Small intestine (tissue), 7 donors: ENCODE data around the gene IGLL5. TPM values are rescaled to one million over a fixed set of nuclear protein-coding genes. Genes with fewer than 3 reads are reported as not detected.

Experiments used
- DNase-seq, 2 donors: peaks; one replicate each; pipeline versions ENCODE4 v3.0.0 to v3.0.0-alpha.2; 2013
- FAIRE-seq: peaks from 2 replicates; lab custom pipeline; 2012; peaks lifted over from hg19 to GRCh38; lab: Jason Lieb, UNC
- H3K27ac ChIP-seq, 3 donors: one replicate each; pipeline ENCODE4 v1.5.1; 2013; ENCODE audit warnings: low read length in 2 of 3, mild to moderate bottlenecking in 2 of 3, control low read depth in 1 of 3, inconsistent platforms in 1 of 3, low read depth in 1 of 3, moderate library complexity in 1 of 3
- H3K27me3 ChIP-seq, 3 donors: one replicate each; pipeline ENCODE4 v1.6.1; 2013; ENCODE audit warnings: low read length in 3 of 3, inconsistent platforms in 1 of 3; ENCODE audit not compliant: control insufficient read depth in 3 of 3, insufficient read depth in 3 of 3
- H3K36me3 ChIP-seq, 3 donors: one replicate each; pipeline ENCODE4 v1.6.1; 2013; ENCODE audit warnings: low read length in 3 of 3, inconsistent platforms in 1 of 3, low read depth in 1 of 3, mild to moderate bottlenecking in 1 of 3, moderate library complexity in 1 of 3; ENCODE audit not compliant: control insufficient read depth in 3 of 3, insufficient read depth in 2 of 3
- H3K4me1 ChIP-seq, 3 donors: one replicate each; pipeline ENCODE4 v1.6.1; 2013; ENCODE audit warnings: low read length in 2 of 3, inconsistent platforms in 1 of 3, low read depth in 1 of 3, mild to moderate bottlenecking in 1 of 3, moderate library complexity in 1 of 3; ENCODE audit not compliant: control insufficient read depth in 3 of 3, insufficient read depth in 2 of 3
- H3K4me3 ChIP-seq, 3 donors: one replicate each; pipeline ENCODE4 v1.5.1; 2013; ENCODE audit warnings: low read length in 3 of 3, control low read depth in 1 of 3, inconsistent platforms in 1 of 3, low read depth in 1 of 3, mild to moderate bottlenecking in 1 of 3, moderate library complexity in 1 of 3
- H3K9me3 ChIP-seq, 2 donors: one replicate each; pipeline ENCODE4 v1.6.1; 2013; ENCODE audit warnings: low read depth in 1 of 2, low read length in 1 of 2; ENCODE audit not compliant: control insufficient read depth in 2 of 2, insufficient read depth in 1 of 2
- WGBS, 3 donors: extraction: QIAGEN DNeasy Blood & Tissue Kit; methylation state at CpG; one replicate each; pipeline ENCODE4 v1.1.7; 2013; 5-methylcytosine and 5-hydroxymethylcytosine counted together
- polyA plus RNA-seq, 4 donors: library from polyadenylated mRNA; stranded (reverse) in 3 of 4; unstranded in 1 of 4; fragments of 200-250 nt in 3 of 4; fragments of 120-200 nt in 1 of 4; gene quantifications; one replicate each; pipeline versions ENCODE4 v1.2.1 to v1.2.3, GENCODE V29; 2013
- donor health status: healthy with polysubstance abuse.
- donor health status: control.
- donor health status: control.
- donor health status: Bipolar disorder and iron deficiency.
- donor health status: healthy.

Gene IGLL5
- polyA plus RNA-seq, 4 donors = 0.34 to 215 (median 15.1) TPM

DNA sequence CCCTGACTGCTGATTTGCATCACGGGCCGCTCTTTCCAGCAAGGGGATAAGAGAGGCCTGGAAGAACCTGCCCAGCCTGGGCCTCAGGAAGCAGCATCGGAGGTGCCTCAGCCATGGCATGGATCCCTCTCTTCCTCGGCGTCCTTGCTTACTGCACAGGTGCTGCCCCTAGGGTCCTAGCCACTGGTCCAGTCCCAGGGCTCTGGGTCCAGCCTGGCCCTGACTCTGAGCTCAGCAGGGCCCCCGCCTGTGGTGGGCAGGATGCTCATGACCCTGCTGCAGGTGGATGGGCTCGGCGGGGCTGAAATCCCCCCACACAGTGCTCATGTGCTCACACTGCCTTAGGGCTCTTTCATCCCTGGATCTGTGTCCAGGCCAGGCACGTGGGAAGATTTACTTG is 7.0 kb upstream of the IGLL5 start:
- Histone ChIP-seq H3K27me3 (no peaks in the 10 kb centered on the region), H3K36me3 (no peaks in the 10 kb centered on the region), H3K27ac (no peak overlapping the region), H3K4me1 (no peaks in the 10 kb centered on the region), H3K4me3 (no peak overlapping the region), H3K9me3 (no peaks in the 10 kb centered on the region)
- no peak for FAIRE-seq
- 83 to 85% (median 84%) methylated on average over 9 of the region's 9 CpGs for WGBS, 3 donors
- DNase-seq = no peak

DNA sequence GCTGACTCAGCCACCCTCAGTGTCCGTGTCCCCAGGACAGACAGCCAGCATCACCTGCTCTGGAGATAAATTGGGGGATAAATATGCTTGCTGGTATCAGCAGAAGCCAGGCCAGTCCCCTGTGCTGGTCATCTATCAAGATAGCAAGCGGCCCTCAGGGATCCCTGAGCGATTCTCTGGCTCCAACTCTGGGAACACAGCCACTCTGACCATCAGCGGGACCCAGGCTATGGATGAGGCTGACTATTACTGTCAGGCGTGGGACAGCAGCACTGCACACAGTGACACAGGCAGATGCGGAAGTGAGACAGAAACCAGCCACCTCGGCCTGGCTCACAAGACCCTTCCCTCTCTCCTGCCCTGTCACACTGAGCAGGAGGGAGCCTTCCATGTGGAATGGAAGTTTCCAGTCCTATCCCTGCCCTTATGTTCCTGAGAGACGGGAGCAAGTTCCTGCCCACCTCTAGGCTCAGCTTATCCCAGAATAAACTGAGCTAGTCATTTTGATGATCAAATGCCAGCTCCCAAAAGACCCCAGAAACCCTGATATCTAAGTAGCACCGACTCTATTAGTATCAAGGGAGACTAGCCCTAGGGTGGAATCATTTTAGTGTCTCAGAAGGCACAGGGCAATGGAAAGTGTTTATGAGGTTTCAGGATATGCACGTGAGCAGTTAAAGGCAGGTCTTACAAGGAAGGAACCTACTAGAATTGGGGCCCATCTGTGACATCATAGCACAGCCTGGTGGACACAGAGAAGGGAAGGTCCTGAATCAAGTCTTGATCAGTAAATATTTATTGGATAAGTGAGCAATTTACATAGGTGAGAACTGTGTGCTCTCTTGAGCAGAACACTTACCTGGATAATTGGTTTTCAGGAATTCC is 6.3 kb upstream of the IGLL5 start:
- Histone ChIP-seq H3K27ac (peak overlapping the region in 1 of 3 donors; percentile 33), H3K36me3 (no peaks in the 10 kb centered on the region), H3K4me3 (no peak overlapping the region), H3K9me3 (no peaks in the 10 kb centered on the region), H3K27me3 (no peaks in the 10 kb centered on the region), H3K4me1 (no peaks in the 10 kb centered on the region)
- FAIRE-seq = no peak
- peak in 1 of 2 donors; percentile 17 for DNase-seq
- WGBS, 3 donors = 76 to 78% (median 77%) methylated on average over 10 of the region's 10 CpGs

DNA sequence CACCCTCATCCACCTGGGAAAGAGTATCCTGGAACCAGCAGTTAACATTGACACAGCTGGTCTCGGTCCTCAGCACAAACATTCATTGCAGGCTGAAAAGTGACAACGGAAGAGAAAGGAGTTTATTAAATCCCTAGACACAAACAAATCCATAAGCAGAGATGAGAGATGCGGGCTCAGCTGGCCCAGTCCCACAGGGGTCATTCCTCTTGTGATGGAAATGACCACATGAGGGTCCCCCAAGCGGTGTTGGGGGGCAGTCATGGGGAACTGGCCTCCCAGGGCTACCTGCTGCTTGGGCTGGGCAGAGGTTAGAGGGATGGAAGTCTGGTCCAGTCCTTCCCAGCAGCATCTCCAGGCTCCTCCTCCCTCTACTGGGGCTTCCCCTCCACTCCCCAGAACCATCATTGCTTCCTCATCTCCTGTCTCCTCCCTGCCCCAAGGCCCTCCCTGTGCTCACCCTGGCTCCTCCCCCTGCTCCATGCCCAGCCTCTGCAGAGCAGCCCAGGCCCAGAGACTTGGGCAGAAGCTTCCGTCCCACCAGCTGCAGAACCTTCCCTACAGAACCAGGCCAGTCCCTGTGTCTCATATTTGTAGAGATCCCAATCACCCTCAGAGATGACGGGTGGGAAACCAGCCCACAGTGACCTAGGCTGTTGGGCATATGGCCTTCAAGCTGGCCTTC is 5.4 kb upstream of the IGLL5 start:
- DNase-seq = peak in 1 of 2 donors; percentile 17
- H3K36me3 ChIP-seq = no peaks in the 10 kb centered on the region
- 73 to 87% (median 76%) methylated on average over 6 of the region's 6 CpGs for WGBS, 3 donors

DNA sequence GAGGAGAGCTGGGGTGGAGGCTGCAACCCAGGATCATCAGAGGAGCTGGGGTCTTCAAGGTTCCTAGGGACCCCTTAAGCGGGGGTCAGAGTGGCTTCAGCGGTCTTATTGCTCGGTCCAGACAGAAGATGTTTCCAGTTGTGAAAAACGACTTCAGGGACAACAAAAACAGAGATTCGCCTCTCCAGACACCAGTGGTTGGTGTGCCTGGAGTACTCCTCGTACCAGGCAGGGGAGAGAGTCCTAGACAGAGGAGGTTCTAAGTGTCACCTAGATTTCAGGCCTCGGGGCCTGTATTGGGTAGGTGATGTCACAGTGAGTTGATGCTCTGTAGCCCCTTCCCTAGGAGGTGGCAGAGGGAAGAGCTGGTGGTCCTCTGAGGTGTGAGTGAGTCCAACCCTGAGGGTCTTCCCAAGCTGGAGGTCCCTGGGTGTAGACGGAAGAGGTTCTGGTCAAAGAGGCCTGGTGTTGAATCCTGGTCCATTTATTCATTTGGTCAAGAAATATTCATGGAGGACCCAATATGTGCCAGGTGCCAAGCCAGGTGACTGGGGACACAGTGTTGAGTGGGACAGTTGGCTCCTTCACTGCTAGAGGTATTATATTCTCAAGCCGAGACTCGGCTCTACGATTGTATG is 4.4 kb upstream of the IGLL5 start:
- H3K36me3 ChIP-seq = no peaks in the 10 kb centered on the region

More for the DNA sequence above, 5.4 kb upstream of the IGLL5 start:
- Histone ChIP-seq H3K9me3 (no peaks in the 10 kb centered on the region), H3K4me3 (no peak overlapping the region), H3K4me1 (no peaks in the 10 kb centered on the region), H3K27ac (no peak overlapping the region), H3K27me3 (no peaks in the 10 kb centered on the region)
- FAIRE-seq = no peak

DNA sequence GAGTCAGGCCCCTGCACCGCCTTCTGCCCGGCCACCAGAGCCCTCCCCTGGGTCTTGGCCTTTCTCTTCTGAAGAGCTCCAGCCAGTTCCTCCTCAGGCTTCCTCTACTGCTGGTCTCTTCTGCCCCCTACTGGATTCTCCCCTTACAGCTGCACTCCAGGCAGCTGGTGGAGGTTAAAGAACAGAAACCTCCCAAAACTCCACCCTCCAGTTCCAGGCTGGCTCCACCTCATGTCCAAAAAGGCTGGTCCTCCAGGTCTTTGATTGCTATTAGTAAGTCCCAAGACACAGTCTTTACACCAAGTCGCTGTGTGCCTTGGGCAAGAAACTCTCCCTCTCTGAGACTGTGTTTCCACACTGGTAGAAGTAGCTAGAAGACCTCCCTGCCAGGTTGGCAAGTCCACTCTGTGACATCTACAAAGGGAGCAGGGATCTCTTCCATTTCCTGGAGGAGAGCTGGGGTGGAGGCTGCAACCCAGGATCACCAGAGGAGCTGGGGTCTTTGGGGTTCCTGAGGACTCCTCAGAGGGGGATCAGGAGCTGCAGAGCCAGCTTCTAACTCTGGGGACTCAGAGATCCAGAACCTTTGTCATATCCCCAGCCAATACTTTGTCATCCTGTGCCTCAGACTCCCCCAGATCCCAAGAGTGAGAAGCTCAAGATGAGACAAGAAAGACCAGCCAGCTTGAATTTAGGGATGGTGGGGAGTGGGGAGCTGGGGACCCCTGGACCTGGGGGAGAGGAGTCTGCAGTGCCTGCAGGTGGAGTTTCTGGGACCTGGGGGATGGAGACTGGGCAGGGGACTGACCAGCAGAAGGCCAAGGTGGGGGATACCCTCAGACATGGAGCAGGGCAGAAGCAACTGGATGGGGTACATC is 3.4 kb upstream of the IGLL5 start:
- no peaks in the 10 kb centered on the region for H3K36me3 ChIP-seq
- H3K4me3 ChIP-seq = no peak overlapping the region
- 11 to 23% (median 19%) methylated on average over 3 of the region's 3 CpGs for WGBS, 3 donors
- no peak overlapping the region for H3K27ac ChIP-seq
- H3K27me3 ChIP-seq = no peaks in the 10 kb centered on the region
- no peak for FAIRE-seq
- H3K9me3 ChIP-seq = no peaks in the 10 kb centered on the region
- peak; percentile 70 to 77 for DNase-seq
- H3K4me1 ChIP-seq = no peaks in the 10 kb centered on the region

More for the DNA sequence above, 4.4 kb upstream of the IGLL5 start:
- WGBS, 3 donors = 83 to 94% (median 86%) methylated on average over 11 of the region's 11 CpGs
- no peak overlapping the region for H3K27ac ChIP-seq
- H3K9me3 ChIP-seq = no peaks in the 10 kb centered on the region
- no peaks in the 10 kb centered on the region for H3K4me1 ChIP-seq
- no peaks in the 10 kb centered on the region for H3K27me3 ChIP-seq
- H3K4me3 ChIP-seq = no peak overlapping the region
- FAIRE-seq (no peak), DNase-seq (no peak)

DNA sequence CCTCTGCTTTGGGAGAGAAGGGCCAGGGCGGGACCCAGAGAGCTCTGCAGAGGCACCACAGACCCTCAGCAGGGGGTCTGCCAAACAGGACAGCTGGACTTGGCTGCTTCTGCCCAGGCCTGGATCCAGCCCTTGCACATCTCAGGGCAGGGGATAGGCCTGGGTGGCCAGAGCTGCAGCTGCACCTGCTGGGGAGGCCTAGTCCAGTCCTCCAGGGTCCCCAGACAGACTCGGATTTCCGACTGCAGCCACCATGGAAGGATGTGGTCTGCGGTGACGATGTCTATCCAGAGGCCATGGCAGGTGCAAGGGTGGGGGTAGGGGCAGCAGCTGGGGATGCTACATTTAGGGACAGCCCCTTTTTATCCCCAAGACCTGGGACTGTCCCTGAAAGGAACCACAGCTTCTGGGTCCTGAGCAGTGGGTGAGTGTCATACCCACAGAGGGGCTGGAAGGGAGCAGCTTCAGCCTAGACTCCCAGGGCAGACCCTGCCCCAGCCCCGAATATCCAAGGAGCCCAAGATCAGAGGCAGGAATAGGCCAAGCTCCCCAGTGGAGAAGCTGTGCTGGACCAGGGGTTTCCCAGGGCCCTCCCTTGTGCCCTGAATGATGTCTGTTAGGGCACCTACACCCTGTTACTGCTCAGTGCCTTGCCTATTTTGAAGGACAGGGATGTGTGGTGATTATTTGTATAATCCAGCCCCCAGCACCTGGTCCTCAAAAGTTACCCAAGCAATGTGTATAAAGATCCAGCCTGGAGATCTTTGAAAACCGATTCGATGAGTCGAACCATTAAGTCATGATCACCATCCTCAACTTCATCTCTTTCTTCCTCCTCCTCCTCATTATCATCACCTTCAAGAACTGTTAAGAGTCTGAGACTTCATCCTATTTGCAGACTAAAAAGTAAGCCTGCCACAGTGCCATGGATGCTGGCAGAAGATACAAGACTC is 2.5 kb upstream of the IGLL5 start:
- Histone ChIP-seq H3K27me3 (no peaks in the 10 kb centered on the region), H3K4me3 (no peak overlapping the region), H3K27ac (no peak overlapping the region), H3K4me1 (no peaks in the 10 kb centered on the region), H3K9me3 (no peaks in the 10 kb centered on the region), H3K36me3 (no peaks in the 10 kb centered on the region)
- DNase-seq = no peak
- 69 to 82% (median 75%) methylated on average over 9 of the region's 9 CpGs for WGBS, 3 donors
- no peak for FAIRE-seq

DNA sequence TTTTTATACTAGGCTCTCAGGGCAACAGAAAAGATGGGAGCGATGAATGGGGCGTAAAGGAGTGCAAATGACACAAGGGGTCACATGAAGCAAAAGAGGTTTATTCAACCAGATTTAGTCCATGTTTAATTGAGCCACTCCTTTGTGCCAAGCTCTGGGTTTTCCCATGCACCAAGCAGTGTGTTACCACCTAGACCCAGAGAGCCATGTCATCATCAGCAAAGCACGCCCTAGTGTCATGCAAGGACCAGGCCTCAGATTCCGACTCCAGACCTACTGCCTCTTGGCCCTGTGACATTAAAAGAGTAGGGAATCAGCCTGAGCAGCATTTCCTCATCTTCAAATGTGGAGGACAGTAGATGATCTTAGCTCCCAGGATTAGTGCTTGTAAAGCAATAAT is 1.1 kb upstream of the IGLL5 start:
- H3K27ac ChIP-seq = no peak overlapping the region
- 87 to 93% (median 90%) methylated on average over 4 of the region's 4 CpGs for WGBS, 3 donors
- no peak for FAIRE-seq
- H3K36me3 ChIP-seq = no peaks in the 10 kb centered on the region
- no peak overlapping the region for H3K4me3 ChIP-seq
- no peak for DNase-seq
- H3K27me3 ChIP-seq = no peaks in the 10 kb centered on the region
- no peaks in the 10 kb centered on the region for H3K4me1 ChIP-seq
- no peaks in the 10 kb centered on the region for H3K9me3 ChIP-seq
